Endodermal cell (in vitro differentiated cells): ENCODE measurements around the gene UBXN2A. TPM values are rescaled to one million over a fixed set of nuclear protein-coding genes. Genes with fewer than 3 reads are reported as not detected.

Source experiments
- DNase-seq: peaks from one replicate; pipeline ENCODE4 v3.0.0-alpha.2; 2017
- H3K27ac ChIP-seq: 2 replicates; pipeline ENCODE4 v1.5.1; 2013; ENCODE audit warnings: mild to moderate bottlenecking, low read depth, low read length, moderate library complexity
- H3K27me3 ChIP-seq: 2 replicates; pipeline ENCODE4 v1.6.1; 2013; ENCODE audit warnings: mild to moderate bottlenecking, low read length, moderate library complexity; ENCODE audit not compliant: insufficient read depth, control insufficient read depth, poor library complexity, severe bottlenecking
- H3K36me3 ChIP-seq: 2 replicates; pipeline ENCODE4 v1.7.0; 2013; ENCODE audit warnings: mild to moderate bottlenecking, low read length, moderate library complexity; ENCODE audit not compliant: control insufficient read depth, insufficient read depth
- H3K4me1 ChIP-seq: one replicate; pipeline ENCODE4 v1.7.0; 2013; ENCODE audit warnings: low read length; ENCODE audit not compliant: control insufficient read depth, insufficient read depth
- H3K4me3 ChIP-seq: 2 replicates; pipeline ENCODE4 v1.5.1; 2013; ENCODE audit warnings: mild to moderate bottlenecking, low read length, moderate library complexity
- H3K9ac ChIP-seq: 2 replicates; pipeline ENCODE4 v1.6.1; 2013; ENCODE audit warnings: mild to moderate bottlenecking, low read length, moderate library complexity; ENCODE audit not compliant: poor library complexity, severe bottlenecking; ENCODE audit errors: extremely low read depth
- H3K9me3 ChIP-seq: 2 replicates; pipeline ENCODE4 v1.6.1; 2013; ENCODE audit warnings: mild to moderate bottlenecking, low read length, moderate library complexity; ENCODE audit not compliant: control insufficient read depth
- H3K27ac Mint-ChIP-seq: 2 replicates; pipeline ENCODE4 v1.8.0; 2020; ENCODE audit warnings: mixed read lengths
- H3K27me3 Mint-ChIP-seq: 2 replicates; pipeline ENCODE4 v1.8.0; 2021; ENCODE audit warnings: mild to moderate bottlenecking, mixed read lengths; ENCODE audit not compliant: insufficient read depth
- H3K36me3 Mint-ChIP-seq: 2 replicates; pipeline ENCODE4 v1.8.0; 2020; ENCODE audit warnings: low read depth, mixed read lengths
- H3K4me1 Mint-ChIP-seq: 2 replicates; pipeline ENCODE4 v1.8.0; 2020; ENCODE audit warnings: mixed read lengths
- H3K4me3 Mint-ChIP-seq: 2 replicates; pipeline ENCODE4 v1.8.0; 2020; ENCODE audit warnings: mild to moderate bottlenecking, moderate library complexity, mixed read lengths
- H3K9me3 Mint-ChIP-seq: 2 replicates; pipeline ENCODE4 v1.8.0; 2020; ENCODE audit warnings: mild to moderate bottlenecking, mixed read lengths
- CTCF ChIP-seq: fragments of 200-600 bp; sonication (generic); conservative IDR thresholded peaks from 2 replicates; pipeline ENCODE4 v1.5.0; 2021; ENCODE audit warnings: antibody characterized with exemption, mild to moderate bottlenecking
- WGBS, 2 experiments: methylation state at CpG; one replicate each; pipeline versions ENCODE4 v1.1.5 to v1.1.7; 2013; ENCODE audit warnings: missing lambda C conversion rate in 2 of 2, mixed read lengths in 1 of 2; ENCODE audit not compliant: insufficient coverage in 1 of 2, insufficient read length in 1 of 2; 5-methylcytosine and 5-hydroxymethylcytosine counted together
- total RNA-seq, 2 donors: library from RNA; stranded (reverse); fragmentation: NEBNext Ultra II Directional in 1 of 2; extraction: Animal tissue kit (Norgen Biotek cat#: 25700) in 1 of 2; gene quantifications; 2 replicates in 1 of 2; 3 replicates in 1 of 2; pipeline ENCODE4 v1.2.1, GENCODE V29; 2021

Gene UBXN2A
- total RNA-seq, 2 donors from 2014 or later, result 20.1 to 26.8 TPM

- Mint-ChIP-seq H3K9me3 (no peaks in the 10 kb centered on the region), H3K27ac (peak overlapping the region; percentile 8), H3K36me3 (peaks cover 4% of the 10 kb centered on the region), H3K4me1 (peaks cover 11% of the 10 kb centered on the region), H3K27me3 (peaks cover 2% of the 10 kb centered on the region), H3K4me3 (peak overlapping the region; percentile 98)
- TF ChIP-seq CTCF, result no peak
- 68 to 69% methylated on average over 7 to 8 of the region's 8 CpGs for WGBS, 2 experiments
- peak overlapping the region; percentile 35 for H3K4me3 ChIP-seq
- no peaks in the 10 kb centered on the region for H3K27me3 ChIP-seq
- H3K4me1 ChIP-seq, result no peaks in the 10 kb centered on the region
- no peaks in the 10 kb centered on the region for H3K9me3 ChIP-seq
- no peak overlapping the region for H3K27ac ChIP-seq
- no peak overlapping the region for H3K9ac ChIP-seq
- H3K36me3 ChIP-seq, result no peaks in the 10 kb centered on the region
- no peak for DNase-seq
Measured at GRCh38 chr2:24047703-24048033, 107.4 kb downstream of the UBXN2A start.

- Mint-ChIP-seq H3K4me3 (no peak overlapping the region), H3K36me3 (no peaks in the 10 kb centered on the region), H3K27ac (no peak overlapping the region), H3K9me3 (no peaks in the 10 kb centered on the region), H3K27me3 (peaks cover 2% of the 10 kb centered on the region), H3K4me1 (peaks cover 11% of the 10 kb centered on the region)
- peak overlapping the region; percentile 83 for H3K4me3 ChIP-seq
- no peaks in the 10 kb centered on the region for H3K4me1 ChIP-seq
- H3K9me3 ChIP-seq, result no peaks in the 10 kb centered on the region
- TF ChIP-seq CTCF, result no peak
- no peak overlapping the region for H3K9ac ChIP-seq
- DNase-seq, result no peak
- H3K27ac ChIP-seq, result no peak overlapping the region
- no peaks in the 10 kb centered on the region for H3K27me3 ChIP-seq
- 81 to 88% methylated on average over 10 to 23 of the region's 23 CpGs for WGBS, 2 experiments
- H3K36me3 ChIP-seq, result no peaks in the 10 kb centered on the region
Measured at GRCh38 chr2:24048769-24049484, 108.7 kb downstream of the UBXN2A start.

DNA sequence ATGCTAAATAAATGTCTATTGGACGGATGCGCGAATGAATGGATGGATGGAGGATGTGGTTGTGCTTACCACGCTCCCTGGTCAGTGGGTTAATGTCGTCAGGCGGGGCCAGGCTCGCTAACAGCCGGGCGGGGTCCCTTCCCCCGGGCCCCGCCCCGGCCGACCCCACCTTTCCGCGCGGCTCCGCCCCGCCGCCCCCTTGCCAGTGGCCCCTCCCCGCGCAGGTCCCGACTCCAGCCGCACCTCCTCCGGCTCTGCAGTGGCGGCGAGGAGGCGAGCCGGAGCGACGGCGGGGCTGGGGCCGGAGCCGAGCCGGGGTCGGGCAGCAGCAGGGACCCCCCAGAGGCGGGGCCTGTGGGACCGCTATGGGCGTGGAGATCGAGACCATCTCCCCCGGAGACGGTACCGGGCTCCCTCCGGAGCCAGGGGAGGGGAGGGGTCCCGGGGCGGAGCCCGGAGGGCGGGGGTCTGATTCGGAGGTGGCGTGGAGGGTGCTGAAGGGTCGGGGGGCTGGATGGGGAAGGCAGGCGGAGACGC lies 109.3 kb downstream of the UBXN2A start, which contains the start of gene FKBP1B:
TSS of gene FKBP1B (plus strand) at position 257 of the 537 bp plus-strand sequence. CDS start at position 366, 109 bp downstream.
- H3K9me3 Mint-ChIP-seq, result no peaks in the 10 kb centered on the region
- H3K9ac ChIP-seq, result peak within 1 kb of the TSS; percentile 8
- no peak within 1 kb of the TSS for H3K4me3 Mint-ChIP-seq
- no peaks in the 10 kb centered on the region for H3K9me3 ChIP-seq
- peak within 1 kb of the TSS; percentile 83 for H3K4me3 ChIP-seq
- H3K4me1 ChIP-seq, result no peaks in the 10 kb centered on the region
- TF ChIP-seq CTCF, result no peak
- H3K27me3 Mint-ChIP-seq, result peaks cover 2% of the 10 kb centered on the region
- peak; percentile 94 for DNase-seq
- H3K27me3 ChIP-seq, result no peaks in the 10 kb centered on the region
- peaks cover 11% of the 10 kb centered on the region for H3K4me1 Mint-ChIP-seq
- peaks cover 4% of the 10 kb centered on the region for H3K36me3 Mint-ChIP-seq
- no peak within 1 kb of the TSS for H3K27ac ChIP-seq
- H3K36me3 ChIP-seq, result no peaks in the 10 kb centered on the region
- no peak within 1 kb of the TSS for H3K27ac Mint-ChIP-seq
- 0 to 4% methylated on average over 5 to 52 of the region's 52 CpGs for WGBS, 2 experiments
